Erythroblast (primary cell): ENCODE results near the gene ZNF394.
A peak's percentile ranks its signal among the peaks of the same experiment; 100 is the strongest.

ENCODE experiments used
- DNase-seq, 2 experiments: peaks; one replicate each; lab custom pipeline; 2025; lab: John Stamatoyannopoulos, UW
- GATA1 ChIP-seq: IDR thresholded peaks from 2 replicates; pipeline ENCODE4 v1.6.1; 2011; ENCODE audit warnings: low read depth, mild to moderate bottlenecking, control low read depth, low read length, moderate library complexity
- POLR2A ChIP-seq: IDR thresholded peaks from 2 replicates; pipeline ENCODE4 v1.6.1; 2011; ENCODE audit warnings: mild to moderate bottlenecking, low read length

The ZNF394 gene

GRCh38 chr7:99504281-99504602, 4.2 kb upstream of the ZNF394 start:
- TF ChIP-seq GATA1 (no peak), POLR2A (no peak)
- DNase-seq, result no peak

DNA sequence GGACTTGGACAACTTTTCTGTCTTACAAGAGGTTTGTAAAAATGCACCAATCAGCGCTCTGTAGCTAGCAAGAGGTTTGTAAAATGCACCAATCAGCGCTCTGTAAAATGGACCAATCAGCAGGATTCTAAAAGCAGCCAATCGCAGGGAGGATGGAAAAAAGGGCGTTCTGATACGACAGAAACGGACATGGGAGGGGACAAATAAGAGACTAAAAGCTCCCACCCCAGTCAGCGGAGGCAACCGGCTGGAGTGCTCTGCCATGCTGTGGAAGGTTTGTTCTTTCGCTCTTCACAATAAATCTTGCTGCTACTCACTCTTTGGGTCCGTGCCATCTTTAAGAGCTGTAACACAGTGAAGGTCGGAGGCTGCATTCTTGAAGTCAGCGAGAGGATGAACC, 1.2 kb upstream of the ZNF394 start:
- DNase-seq, result peak; percentile 45 to 70

DNA sequence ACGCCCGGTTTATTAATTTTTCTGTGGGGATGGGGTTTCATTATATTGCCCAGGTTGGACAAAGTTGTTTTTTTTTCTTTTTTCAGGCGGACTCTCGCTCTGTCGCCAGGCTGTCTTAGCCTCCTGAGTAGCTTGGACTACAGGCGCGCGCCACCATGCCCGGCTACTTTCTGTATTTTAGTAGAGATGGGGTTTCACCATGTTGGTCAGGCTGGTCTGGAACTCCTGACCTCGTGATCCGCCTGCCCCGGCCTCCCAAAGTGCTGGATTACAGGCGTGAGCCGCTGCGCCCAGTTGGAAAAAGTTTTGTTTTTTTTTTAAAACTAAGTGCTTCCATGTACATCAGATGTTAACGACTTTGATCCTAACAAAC, 542 bp upstream of the ZNF394 start:
- no peak for DNase-seq
- TF ChIP-seq GATA1, result no peak
- no peak for TF ChIP-seq POLR2A

DNA sequence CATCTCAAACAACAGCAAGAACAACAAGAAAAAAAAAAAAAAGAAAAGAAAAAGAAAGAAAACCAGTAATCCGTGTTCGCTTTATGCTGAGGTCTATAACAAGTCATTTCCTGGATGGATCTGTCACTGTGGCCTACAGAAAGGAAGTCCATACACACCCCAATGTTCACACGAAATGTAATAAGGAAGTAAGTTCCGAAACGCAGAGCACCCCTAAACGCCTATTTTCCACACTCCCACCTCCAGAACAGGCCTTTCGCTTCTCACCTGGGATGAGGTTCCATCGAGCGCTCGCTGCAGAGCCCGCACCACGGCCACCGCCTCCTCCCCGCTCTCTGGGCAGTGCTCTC, 735 bp downstream of the ZNF394 start:
- TF ChIP-seq POLR2A (no peak), GATA1 (no peak)
- DNase-seq, result no peak

- DNase-seq, result peak in 1 of 2 experiments; percentile 29
- TF ChIP-seq POLR2A (no peak), GATA1 (no peak)
These were observed 1.5 kb downstream of the ZNF394 start for GRCh38 chr7:99498546-99498944.

DNA sequence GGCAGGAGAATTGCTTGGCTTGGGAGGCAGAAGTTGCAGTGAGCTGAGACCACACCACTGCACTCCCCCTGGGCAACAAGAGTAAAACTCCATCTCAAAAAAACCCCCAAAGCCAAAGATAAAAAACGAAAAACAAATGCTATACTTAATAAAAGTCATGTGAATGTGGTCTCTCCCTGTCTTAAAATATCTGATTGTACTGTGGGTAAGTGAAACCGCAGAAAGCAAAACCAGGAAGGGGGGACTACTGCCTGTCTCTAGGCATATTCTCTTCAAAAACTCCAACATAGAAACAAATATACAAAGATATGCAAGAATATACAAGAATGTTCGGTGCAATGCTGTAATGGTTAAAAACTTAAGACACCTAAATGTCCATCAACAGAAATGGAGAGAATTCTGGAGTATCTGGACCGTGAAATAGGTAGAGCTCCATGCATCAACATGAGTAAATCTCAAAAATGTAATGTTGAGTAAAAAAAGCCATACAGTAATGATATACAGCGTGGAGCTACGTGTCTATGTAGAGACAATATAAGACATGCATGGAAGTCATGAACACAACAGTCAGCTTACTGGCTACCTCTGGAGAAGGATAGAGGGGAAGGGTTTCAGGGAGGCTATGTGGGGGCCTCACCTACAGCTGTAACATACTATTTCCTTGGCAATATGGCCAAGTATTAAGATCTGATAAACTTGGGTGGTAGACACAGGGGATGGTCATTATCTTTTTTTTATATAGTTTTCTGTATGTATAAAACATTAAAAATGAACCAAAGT, 2.1 kb downstream of the ZNF394 start:
- DNase-seq, result no peak

DNA sequence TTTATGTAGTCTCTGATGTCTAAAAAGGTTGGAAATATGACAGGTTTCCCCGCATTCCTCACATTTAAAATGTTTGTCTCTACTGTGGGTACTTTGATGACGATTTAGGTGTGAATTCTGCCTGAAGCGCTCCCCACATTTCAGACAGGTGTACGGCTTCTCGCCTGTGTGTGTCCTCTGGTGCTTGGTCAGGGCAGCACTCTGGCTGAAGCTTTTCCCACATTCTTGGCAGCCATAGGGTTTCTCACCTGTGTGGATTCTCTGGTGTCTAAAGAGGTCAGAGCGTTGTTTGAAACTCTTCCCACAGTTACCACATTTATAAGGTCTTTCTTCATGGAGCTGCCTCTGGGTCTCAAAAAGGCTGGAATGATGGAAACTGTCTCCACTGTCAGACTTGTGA, 6.3 kb downstream of the ZNF394 start:
- peak; percentile 12 to 22 for DNase-seq
- TF ChIP-seq POLR2A, result no peak
- TF ChIP-seq GATA1, result no peak

More for the DNA sequence above, 2.1 kb downstream of the ZNF394 start:
- TF ChIP-seq POLR2A (no peak), GATA1 (no peak)

DNA sequence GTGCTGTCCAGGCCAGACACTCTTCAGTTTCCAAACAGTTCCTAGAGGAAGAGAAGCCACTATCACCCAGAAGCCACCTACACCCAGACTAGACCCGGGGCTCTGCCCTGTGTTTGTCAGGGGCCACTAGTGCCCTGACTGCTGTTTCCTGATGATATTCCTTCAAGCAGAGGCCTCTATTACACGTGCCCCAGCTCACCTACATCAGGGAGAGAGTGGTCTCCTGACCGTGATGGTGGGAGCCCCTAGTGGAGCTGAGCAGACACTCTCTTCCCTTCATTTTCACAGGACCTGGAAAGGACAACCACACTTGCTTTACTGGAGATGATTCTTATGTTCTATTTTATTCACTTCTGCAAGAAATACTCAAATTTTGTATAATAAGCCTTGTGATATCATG, 9.2 kb downstream of the ZNF394 start:
- DNase-seq, result no peak
- no peak for TF ChIP-seq POLR2A
- TF ChIP-seq GATA1, result no peak

DNA sequence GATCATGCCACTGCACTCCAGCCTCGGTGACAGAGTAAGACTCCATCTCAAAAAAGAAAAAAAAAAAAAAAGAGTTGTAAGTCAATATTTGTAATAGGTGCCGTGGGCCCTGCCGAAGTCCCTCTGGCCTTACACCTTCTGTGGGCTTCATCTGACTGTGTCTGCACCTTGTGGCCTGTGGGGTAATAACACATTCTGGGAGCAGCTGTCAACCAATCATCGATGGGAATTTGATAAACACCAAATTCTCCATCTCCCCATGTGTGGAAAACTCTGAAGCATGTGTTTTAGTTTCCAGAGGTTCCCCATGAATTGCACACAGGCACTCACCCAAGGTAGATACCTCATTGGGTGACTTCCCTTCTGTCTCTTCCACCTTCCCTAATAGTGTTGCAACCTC, 10.8 kb downstream of the ZNF394 start:
- DNase-seq, result no peak
- TF ChIP-seq POLR2A (no peak), GATA1 (no peak)

DNA sequence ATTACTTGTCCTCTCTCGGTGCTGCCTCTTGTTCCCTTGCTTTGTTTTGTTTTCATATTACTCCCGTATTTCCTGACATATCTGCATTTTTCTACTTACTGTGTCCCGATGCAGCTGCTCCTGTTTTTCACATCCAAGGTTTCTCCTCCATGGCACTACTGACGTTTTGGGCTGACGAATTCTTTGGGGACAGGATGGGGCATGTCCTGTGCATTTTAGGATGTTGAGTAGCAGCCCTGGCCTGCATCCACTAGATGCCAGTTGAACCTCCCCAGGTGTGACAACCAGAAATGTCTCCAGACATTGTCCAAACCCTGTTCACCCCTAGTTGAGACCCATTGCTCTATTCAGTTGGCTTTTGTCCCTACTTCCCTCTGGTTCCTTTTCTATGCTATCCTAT, 15.0 kb downstream of the ZNF394 start:
- TF ChIP-seq GATA1 (no peak), POLR2A (no peak)
- no peak for DNase-seq

GRCh38 chr7:99478464-99479440, 21.3 kb downstream of the ZNF394 start:
- DNase-seq, result no peak
- peak; percentile 13 for TF ChIP-seq POLR2A
- no peak for TF ChIP-seq GATA1

GRCh38 chr7:99476107-99476506, 24.0 kb downstream of the ZNF394 start:
- no peak for DNase-seq
- TF ChIP-seq GATA1, result no peak
- TF ChIP-seq POLR2A, result no peak

GRCh38 chr7:99473315-99473596, 26.8 kb downstream of the ZNF394 start:
- no peak for TF ChIP-seq GATA1
- no peak for TF ChIP-seq POLR2A
- DNase-seq, result peak; percentile 69 to 77

GRCh38 chr7:99472561-99473314, 27.3 kb downstream of the ZNF394 start, which contains the start of gene ZNF789:
Gene ZNF789, plus strand, starts transcription at chr7:99472890. Its CDS starts 3,567 bp downstream, at chr7:99476457.
- TF ChIP-seq POLR2A (peak; percentile 80), GATA1 (no peak)
- DNase-seq, result peak; percentile 98
